Measurements from ENCODE around the gene TOPBP1. TPM values are rescaled to one million over a fixed set of nuclear protein-coding genes. Genes with fewer than 3 reads are reported as not detected.

TOPBP1 gene
- total and polyA plus RNA-seq, 2 of the 4 experiments (the other 2 are of a cell fraction) = 19.5 to 50.5 TPM

GRCh38 chr3:133711013-133711412, 49.3 kb upstream of the TOPBP1 start:
- Histone ChIP-seq H3K4ac (ENCODE audit: low read depth, low read length) (no peak overlapping the region), H3K36me3 (ENCODE audit: control insufficient read depth, insufficient read depth, low read length) (no peaks in the 10 kb centered on the region), H3K9ac (ENCODE audit: low read depth, low read length) (no peak overlapping the region), H2BK20ac (ENCODE audit: low read depth, low read length) (no peak overlapping the region), H3K79me1 (ENCODE audit: low read depth in 1 of 2, low read length in 2 of 2) (no peaks in the 10 kb centered on the region), H3K23ac (ENCODE audit: low read depth, low read length) (no peak overlapping the region), H3K56ac (ENCODE audit: extremely low read depth, insufficient read depth, low read length) (no peak overlapping the region), H3K18ac (ENCODE audit: low read depth, low read length) (no peak overlapping the region), H3K4me1 (ENCODE audit: control insufficient read depth, insufficient read depth, low read length) (no peaks in the 10 kb centered on the region), H2AFZ (replicated peaks; ENCODE audit: low read length, poor library complexity) (no peak overlapping the region), H2BK120ac (ENCODE audit: low read depth, low read length) (no peak overlapping the region), H3K14ac (replicated peaks; ENCODE audit: low read depth, low read length) (no peak overlapping the region), H2AK5ac (ENCODE audit: low read depth, low read length) (no peak overlapping the region), H3K4me3 (ENCODE audit: insufficient read depth, low read depth, low read length) (no peak overlapping the region), H3K4me2 (ENCODE audit: low read depth, low read length) (no peak overlapping the region), H4K20me1 (ENCODE audit: insufficient read depth, low read length) (no peaks in the 10 kb centered on the region), H3K27ac (ENCODE audit: insufficient read depth, low read length) (no peak overlapping the region), H3K9me3 (ENCODE audit: control insufficient read depth, insufficient read depth, low read length) (no peaks in the 10 kb centered on the region), H4K5ac (ENCODE audit: low read depth, low read length) (no peak overlapping the region), H3K27me3 (ENCODE audit: control insufficient read depth, insufficient read depth, low read length) (peaks cover 12% of the 10 kb centered on the region), H3K9me1 (ENCODE audit: insufficient read depth, low read length) (no peaks in the 10 kb centered on the region), H2BK5ac (ENCODE audit: low read depth, low read length, poor library complexity, severe bottlenecking) (no peak overlapping the region), H4K8ac (ENCODE audit: low read depth in 2 of 2, low read length in 2 of 2) (no peak overlapping the region), H4K91ac (ENCODE audit: insufficient read depth, low read depth, low read length) (no peak overlapping the region), H2AK9ac (replicated peaks; ENCODE audit: low read depth, low read length, poor library complexity) (no peak overlapping the region), H2BK15ac (ENCODE audit: low read depth, low read length) (no peak overlapping the region)
- DNase-seq (no peak), ATAC-seq (ENCODE audit: low read depth) (no peak)
- dilution Hi-C loops (cut with HindIII; ENCODE audit: low sequenced_read_pairs, unreplicated experiment) (no loop called here), intact Hi-C loops (cut with micrococcal nuclease) (no loop called here), in situ Hi-C loops (cut with MboI; ENCODE audit: low sequenced_read_pairs) (no loop called here)
- CTCF ChIA-PET = no interaction called here
- BruUV-seq (replicated peaks) = no TSS peak
- no peak for TF ChIP-seq RCOR1 (IDR thresholded peaks at IDR 0.05; ENCODE audit: insufficient replicate concordance, low read length)
- no peak for TF ChIP-seq CHD1 (IDR thresholded peaks at IDR 0.05; ENCODE audit: low read depth, low read length)
- no peak for TF ChIP-seq ELK1 (IDR thresholded peaks at IDR 0.05; ENCODE audit: borderline replicate concordance, low read depth, low read length)
- TF ChIP-seq SMC3 (IDR thresholded peaks at IDR 0.05; ENCODE audit: low read depth, low read length) = no peak
- TF ChIP-seq NFE2L2 (IDR thresholded peaks at IDR 0.05; ENCODE audit: low read depth, low read length) = no peak
- no peak for TF ChIP-seq CTCF (conservative IDR thresholded peaks at IDR 0.05; ENCODE audit: low read depth, low read length)
- TF ChIP-seq MAFK (IDR thresholded peaks at IDR 0.05; ENCODE audit: low read depth, low read length) = no peak
- no peak for TF ChIP-seq BHLHE40 (IDR thresholded peaks at IDR 0.05; ENCODE audit: low read depth, low read length)
- no peak for TF ChIP-seq RAD21 (IDR thresholded peaks at IDR 0.05; ENCODE audit: low read length)
- no peak for TF ChIP-seq CEBPB (IDR thresholded peaks at IDR 0.05; ENCODE audit: low read depth, low read length)
- TF ChIP-seq FOS (IDR thresholded peaks at IDR 0.05; ENCODE audit: low read depth, low read length) = no peak
- no peak for TF ChIP-seq MXI1 (IDR thresholded peaks at IDR 0.05; ENCODE audit: borderline replicate concordance, low read depth, low read length)
- TF ChIP-seq MAZ (IDR thresholded peaks at IDR 0.05; ENCODE audit: borderline replicate concordance, low read depth, low read length) = no peak
- no peak for TF ChIP-seq POLR2A (IDR thresholded peaks at IDR 0.05; ENCODE audit: low read depth, low read length)
- TF ChIP-seq, protein P1, sequence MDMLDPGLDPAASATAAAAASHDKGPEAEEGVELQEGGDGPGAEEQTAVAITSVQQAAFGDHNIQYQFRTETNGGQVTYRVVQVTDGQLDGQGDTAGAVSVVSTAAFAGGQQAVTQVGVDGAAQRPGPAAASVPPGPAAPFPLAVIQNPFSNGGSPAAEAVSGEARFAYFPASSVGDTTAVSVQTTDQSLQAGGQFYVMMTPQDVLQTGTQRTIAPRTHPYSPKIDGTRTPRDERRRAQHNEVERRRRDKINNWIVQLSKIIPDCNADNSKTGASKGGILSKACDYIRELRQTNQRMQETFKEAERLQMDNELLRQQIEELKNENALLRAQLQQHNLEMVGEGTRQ (IDR thresholded peaks at IDR 0.05; ENCODE audit: low read depth, low read length) = no peak
- TF ChIP-seq RFX5 (IDR thresholded peaks at IDR 0.05; ENCODE audit: low read depth, low read length) = no peak
- WGBS, 2 experiments (ENCODE audit: extremely low coverage in 2 of 2, insufficient read length in 1 of 2) = 25% methylated on average over 1 of the region's 4 CpGs; no CpG with 5 or more reads in 1 of the 2 experiments
- POLR2A ChIA-PET (ENCODE audit: unreplicated experiment) = no interaction called here
